ENCODE data around the gene NRCAM.
"Not testable (repeated sequence)": the region's sequence is repeated elsewhere in the genome, so short reads cannot be mapped to it uniquely, and the experiment has no call there.

The NRCAM gene

GRCh38 chr7:108270385-108271015, 185.7 kb downstream of the NRCAM start:
- DNase-seq = no peak

- no peak for DNase-seq
Observed at GRCh38 chr7:108268200-108268820, 187.9 kb downstream of the NRCAM start.

GRCh38 chr7:108267615-108268014, 188.6 kb downstream of the NRCAM start:
- no peak for DNase-seq

GRCh38 chr7:108266491-108266890, 189.7 kb downstream of the NRCAM start:
- no peak for DNase-seq

GRCh38 chr7:108266035-108266434, 190.2 kb downstream of the NRCAM start:
- DNase-seq = no peak

GRCh38 chr7:108265007-108265406, 191.2 kb downstream of the NRCAM start:
- DNase-seq = no peak

GRCh38 chr7:108263425-108263824, 192.8 kb downstream of the NRCAM start:
- DNase-seq = peak; percentile 97

- DNase-seq = peak; percentile 84
Observed at GRCh38 chr7:108261560-108262255, 194.5 kb downstream of the NRCAM start.

GRCh38 chr7:108259447-108259846, 196.8 kb downstream of the NRCAM start:
- not testable (repeated sequence) for DNase-seq

GRCh38 chr7:108257954-108258353, 198.3 kb downstream of the NRCAM start:
- peak; percentile 46 for DNase-seq

- DNase-seq = peak; percentile 43
Observed at GRCh38 chr7:108254259-108254658, 202.0 kb downstream of the NRCAM start.

- DNase-seq = peak; percentile 84
Observed at GRCh38 chr7:108253275-108254044, 202.8 kb downstream of the NRCAM start.

GRCh38 chr7:108252177-108252576, 204.1 kb downstream of the NRCAM start:
- DNase-seq = no peak

- DNase-seq = no peak
Observed at GRCh38 chr7:108251700-108252099, 204.5 kb downstream of the NRCAM start.

- DNase-seq = no peak
Observed at GRCh38 chr7:108249453-108249852, 206.8 kb downstream of the NRCAM start.

- no peak for DNase-seq
Observed at GRCh38 chr7:108248821-108249220, 207.4 kb downstream of the NRCAM start.

GRCh38 chr7:108248418-108248817, 207.8 kb downstream of the NRCAM start:
- no peak for DNase-seq

- no peak for DNase-seq
Observed at GRCh38 chr7:108247614-108248013, 208.6 kb downstream of the NRCAM start.

- DNase-seq = peak; percentile 78
Observed at GRCh38 chr7:108246227-108246837, 209.9 kb downstream of the NRCAM start.

- no peak for DNase-seq
Observed at GRCh38 chr7:108245523-108246226, 210.6 kb downstream of the NRCAM start.

- no peak for DNase-seq
Observed at GRCh38 chr7:108244110-108244509, 212.1 kb downstream of the NRCAM start.

GRCh38 chr7:108239501-108240225, 216.6 kb downstream of the NRCAM start:
- DNase-seq = peak; percentile 56

Data from NCI-H2029 (cell line).